ENCODE results near the gene MTMR11.

DNA sequence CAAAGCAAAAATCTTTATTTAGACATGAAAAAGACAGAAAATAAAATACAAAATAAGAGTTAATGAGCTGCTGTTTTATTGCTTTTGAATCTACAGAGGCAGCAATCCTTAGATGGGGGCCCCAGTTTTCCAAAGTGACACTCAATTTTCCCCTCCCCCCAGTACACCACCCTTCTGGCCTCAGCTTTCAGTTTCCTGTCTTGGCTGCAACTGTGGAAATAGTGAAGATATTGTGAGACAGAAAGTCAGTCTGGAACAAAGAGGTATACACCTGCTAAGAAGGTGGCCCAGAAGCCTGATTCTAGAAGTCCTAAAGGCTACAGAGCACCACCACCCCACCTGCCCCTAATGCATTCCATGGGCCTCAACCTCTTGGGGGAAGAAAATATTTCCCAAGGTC lies 1.1 kb upstream of the MTMR11 start:
- no peak for TF ChIP-seq POLR2A (IDR thresholded peaks at IDR 0.05; ENCODE audit: low read depth, low read length)
- TF ChIP-seq POLR2AphosphoS5 (IDR thresholded peaks at IDR 0.05; ENCODE audit: low read depth, low read length): no peak
- no peak for TF ChIP-seq TAF1 (IDR thresholded peaks at IDR 0.05; ENCODE audit: low read depth, low read length)
- TF ChIP-seq SPI1 (IDR thresholded peaks at IDR 0.05; ENCODE audit: low read depth, low read length): no peak
- no peak for TF ChIP-seq PAX5 (IDR thresholded peaks at IDR 0.05; ENCODE audit: insufficient read depth, low read length, severe bottlenecking)
- no peak for TF ChIP-seq POU2F2 (IDR thresholded peaks at IDR 0.05; ENCODE audit: low read depth, low read length)

Measured in GM12891 (cell line).